GM18502 (cell line): ENCODE measurements around the gene USF2.
"Not testable (repeated sequence)": the region's sequence is repeated elsewhere in the genome, so short reads cannot be mapped to it uniquely, and the experiment has no call there.

Source experiments
- ATAC-seq: cut with Tn5 transposase; IDR thresholded peaks from one replicate; pipeline ENCODE4 v1.9.1; 2021; ENCODE audit warnings: mild to moderate bottlenecking; ENCODE audit not compliant: unreplicated experiment, poor library complexity

The USF2 gene

DNA sequence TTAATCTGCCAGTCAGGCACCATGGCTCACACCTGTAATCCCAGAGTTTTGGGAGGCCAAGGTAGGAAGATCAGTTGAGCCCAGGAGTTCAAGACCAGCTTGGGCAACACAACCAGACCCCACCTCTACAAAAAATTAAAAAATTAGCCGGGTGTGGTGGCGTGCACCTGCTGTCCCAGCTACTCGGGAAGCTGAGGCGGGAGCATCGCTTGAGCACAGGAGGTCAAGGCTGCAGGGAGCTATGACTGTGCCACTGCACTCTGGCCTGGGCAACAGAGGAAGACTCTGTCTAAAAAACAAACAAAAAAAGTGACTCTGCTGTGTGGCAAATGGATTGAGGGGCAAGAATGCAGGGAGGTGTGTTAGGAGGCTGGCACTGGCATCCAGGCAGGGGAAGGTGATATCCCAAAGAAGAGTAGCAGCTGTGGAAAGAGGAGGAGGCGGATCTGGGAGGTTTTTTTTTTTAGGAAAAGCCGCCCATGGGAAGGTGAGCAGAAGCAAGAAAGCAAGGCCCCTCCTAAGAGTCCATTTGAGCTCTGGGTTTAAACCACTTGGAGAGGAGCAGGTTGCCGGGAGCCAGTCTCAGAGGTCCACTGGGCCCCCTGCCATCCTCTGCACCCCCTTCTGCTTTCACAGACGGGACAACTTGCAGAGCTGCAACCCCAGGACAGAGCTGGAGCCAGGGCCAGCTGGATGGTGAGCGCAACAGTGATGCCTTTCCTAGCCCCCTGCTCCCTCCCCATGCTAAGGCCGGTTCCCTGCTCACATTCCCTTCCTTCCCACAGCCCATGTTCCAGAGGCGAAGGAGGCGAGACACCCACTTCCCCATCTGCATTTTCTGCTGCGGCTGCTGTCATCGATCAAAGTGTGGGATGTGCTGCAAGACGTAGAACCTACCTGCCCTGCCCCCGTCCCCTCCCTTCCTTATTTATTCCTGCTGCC lies 15.7 kb downstream of the USF2 start:
- no peak for ATAC-seq

DNA sequence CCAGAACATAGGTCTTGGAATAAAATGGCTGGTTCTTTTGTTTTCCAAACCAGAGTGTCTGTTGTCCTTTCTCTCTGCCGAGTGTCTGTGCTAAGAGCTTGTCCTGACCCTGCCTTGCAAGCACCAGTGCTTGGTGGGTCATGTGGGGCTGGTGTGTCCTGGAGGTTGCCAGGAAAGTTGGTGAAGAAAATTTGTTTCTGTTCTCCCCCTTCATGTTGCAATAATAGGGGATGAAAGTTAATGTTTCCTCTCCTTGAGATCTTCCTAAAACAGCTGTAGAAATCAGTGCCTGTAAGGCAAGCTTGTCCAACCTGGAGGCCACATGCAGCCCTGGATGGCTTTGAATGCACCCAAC lies 16.3 kb downstream of the USF2 start:
- ATAC-seq = no peak

DNA sequence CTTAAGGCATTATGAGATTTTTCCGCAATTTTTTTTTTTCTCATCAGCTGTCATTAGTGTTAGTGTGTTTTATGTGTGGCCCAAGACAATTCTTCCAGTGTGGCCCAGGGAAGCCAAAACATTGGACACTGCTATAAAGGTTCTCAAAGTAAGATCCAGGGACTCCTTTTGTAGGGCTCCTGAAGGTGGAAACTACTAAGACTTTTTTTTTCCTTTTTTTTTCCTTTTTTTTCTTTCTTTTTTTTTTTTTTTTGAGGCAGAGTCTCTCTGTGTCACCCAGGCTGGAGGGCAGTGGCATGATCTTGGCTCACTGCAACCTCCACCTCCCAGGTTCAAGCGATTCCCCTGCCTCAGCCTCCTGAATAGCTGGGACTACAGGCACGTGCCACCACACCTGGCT lies 16.7 kb downstream of the USF2 start:
- not testable (repeated sequence) for ATAC-seq

DNA sequence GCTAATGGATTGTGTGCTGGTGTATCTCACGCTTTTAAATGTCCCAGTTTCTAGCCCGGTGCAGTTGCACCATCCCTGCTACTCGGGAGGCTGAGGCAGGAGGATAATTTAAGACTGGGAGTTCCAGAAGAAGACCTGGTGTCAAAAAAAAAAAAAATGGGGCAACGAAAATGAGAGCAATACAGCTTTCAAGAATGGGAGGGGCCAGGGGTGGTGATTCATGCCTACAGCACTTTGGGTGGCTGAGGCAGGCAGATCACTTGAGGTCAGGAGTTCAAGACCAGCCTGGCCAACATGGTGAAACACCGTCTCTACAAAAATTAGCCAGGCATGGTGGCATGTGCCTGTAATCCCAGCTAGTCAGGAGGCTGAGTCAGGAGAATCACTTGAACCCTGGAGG lies 17.3 kb downstream of the USF2 start:
- ATAC-seq = not testable (repeated sequence)

DNA sequence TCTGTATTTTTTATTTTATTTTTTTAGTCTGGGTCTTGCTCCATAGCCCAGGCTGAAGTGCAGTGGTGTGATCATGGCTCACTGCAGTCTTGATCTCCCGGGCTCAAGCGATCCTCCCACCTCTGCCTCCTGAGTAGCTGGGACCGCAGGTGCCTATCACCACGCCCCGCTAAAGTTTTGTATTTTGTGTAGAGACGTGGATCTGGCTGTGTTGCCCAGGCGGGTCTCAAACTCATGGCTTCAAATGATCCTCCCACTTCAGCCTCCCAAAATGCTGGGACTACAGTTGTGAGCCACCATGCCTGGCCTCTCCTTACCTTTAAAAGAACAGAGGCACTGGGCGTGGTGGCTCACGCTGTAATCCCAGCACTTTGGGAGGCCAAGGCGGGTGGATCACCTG lies 19.0 kb downstream of the USF2 start:
- no peak for ATAC-seq

- ATAC-seq = no peak
Measured at GRCh38 chr19:35288331-35288730, 19.6 kb downstream of the USF2 start.

DNA sequence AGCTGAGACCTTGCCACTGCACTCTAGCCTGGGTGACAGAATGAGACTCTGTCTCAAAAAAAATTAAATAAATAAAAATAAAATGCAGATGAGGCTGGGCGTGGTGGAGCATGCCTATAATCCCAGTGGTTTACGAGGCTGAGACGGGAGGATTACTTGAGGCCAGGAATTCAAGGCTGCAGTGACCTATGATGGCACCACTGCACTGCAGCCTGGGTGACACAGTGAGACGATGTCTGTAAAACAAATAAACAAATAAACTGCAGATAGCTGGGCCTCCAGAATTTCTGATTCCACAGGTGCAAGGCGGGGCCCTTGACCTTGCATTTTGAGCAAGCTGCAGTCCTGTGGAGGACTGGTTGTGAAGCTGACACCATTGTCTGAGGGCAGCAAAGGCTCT lies 20.1 kb downstream of the USF2 start:
- ATAC-seq = no peak

- no peak for ATAC-seq
Measured at GRCh38 chr19:35290381-35291127, 21.8 kb downstream of the USF2 start.

- no peak for ATAC-seq
Measured at GRCh38 chr19:35291259-35291658, 22.5 kb downstream of the USF2 start.

DNA sequence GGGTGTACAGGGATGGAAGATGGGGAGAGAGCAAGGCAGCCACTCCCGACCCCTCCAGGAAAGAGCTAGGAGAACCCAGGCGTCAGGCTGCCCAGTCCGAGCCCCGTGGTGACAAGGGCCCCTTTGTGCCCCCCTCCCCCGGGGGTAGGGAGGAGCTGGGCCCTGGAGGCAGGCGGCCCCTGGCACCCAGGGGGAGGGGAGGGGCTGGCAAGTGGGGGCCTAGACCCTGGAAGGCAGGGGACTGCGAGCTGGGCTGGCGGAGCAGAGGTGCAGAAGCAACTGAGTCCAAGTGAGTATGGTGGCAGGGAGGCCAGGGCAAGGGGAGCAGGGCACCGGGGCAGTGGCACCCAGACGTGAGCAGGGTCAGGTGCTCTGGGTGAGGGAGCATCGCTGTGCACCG lies 23.2 kb downstream of the USF2 start, which contains the start of gene MAG:
Gene MAG, plus strand, starts transcription at position 246 of the 400 bp plus-strand sequence. CDS start 3,248 bp downstream, outside the sequence.
- no peak for ATAC-seq

GRCh38 chr19:35292421-35293362 lies 23.9 kb downstream of the USF2 start:
- no peak for ATAC-seq

GRCh38 chr19:35293363-35293739 lies 24.6 kb downstream of the USF2 start:
- no peak for ATAC-seq

DNA sequence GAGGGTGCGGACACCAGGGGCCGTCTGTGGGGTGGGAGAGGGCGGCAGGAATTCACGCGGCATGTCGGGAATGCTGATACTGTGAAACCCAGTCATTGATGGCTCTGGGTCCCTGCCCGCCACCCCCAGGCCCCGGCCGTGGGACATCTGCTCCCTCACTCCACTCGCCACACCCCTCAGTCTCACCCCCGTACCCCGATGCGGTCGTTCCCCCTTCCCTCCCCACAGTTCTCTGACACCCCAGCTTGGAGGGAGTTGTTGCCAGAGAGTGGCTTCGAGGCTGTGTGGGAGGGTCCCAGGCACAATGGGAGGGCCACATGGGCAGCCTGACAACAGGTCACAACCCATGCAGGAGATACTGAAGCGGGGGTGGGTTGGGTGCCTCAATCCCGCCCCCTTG lies 25.0 kb downstream of the USF2 start:
- ATAC-seq = no peak

DNA sequence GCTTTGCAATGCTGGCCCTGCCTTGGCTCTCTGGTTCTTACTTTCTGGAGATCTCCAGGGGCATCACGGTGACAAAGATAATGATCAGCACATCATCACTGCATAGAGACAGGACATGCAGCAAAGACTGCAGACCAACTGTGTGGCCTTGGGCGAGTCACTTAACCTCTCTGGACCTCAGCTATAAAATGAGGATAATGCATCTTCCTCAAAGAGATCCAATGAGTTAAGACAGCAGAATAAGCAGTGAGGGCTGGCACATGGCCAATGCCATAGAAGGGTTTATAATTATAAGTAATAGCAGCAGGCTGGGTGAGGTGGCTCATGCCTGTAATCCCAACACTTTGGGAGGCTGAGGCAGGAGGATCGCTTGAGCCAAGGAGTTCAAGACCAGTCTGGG lies 25.6 kb downstream of the USF2 start:
- ATAC-seq = no peak

DNA sequence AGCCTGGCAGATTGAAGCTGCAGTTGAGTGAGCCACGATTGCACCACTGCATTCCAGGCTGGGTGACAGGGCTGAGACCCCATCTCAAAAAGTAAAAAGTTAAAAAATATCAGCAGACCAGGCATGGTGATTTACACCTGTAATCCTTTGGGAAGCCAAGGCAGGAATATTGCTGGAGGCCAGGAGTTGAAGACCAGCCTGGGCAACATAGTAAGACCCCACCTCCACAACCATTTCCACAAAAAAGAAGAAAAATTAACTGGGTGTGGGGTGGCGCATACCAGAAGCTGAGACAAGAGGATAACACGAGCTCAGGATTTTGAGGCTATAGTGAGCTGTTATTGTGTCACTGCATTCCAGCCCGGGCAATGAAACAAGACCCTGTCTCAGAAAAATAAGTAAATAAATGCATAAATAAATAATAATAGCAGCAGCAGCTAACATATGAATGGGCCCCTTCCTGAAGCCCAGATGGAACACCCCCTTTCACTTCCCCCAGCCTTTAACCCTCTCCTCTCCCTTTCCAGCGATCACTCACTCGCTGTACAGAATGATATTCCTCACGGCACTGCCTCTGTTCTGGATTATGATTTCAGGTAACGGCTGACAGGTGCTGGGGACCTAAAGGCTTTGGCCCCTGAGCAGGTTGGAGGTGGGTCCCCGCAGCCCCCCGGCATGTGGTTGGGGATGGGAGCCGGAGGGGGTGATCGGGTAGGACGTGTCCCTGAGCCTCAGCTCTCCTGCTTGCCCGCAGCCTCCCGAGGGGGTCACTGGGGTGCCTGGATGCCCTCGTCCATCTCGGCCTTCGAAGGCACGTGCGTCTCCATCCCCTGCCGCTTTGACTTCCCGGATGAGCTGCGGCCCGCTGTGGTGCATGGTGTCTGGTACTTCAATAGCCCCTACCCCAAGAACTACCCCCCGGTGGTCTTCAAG lies 26.4 kb downstream of the USF2 start:
- no peak for ATAC-seq

DNA sequence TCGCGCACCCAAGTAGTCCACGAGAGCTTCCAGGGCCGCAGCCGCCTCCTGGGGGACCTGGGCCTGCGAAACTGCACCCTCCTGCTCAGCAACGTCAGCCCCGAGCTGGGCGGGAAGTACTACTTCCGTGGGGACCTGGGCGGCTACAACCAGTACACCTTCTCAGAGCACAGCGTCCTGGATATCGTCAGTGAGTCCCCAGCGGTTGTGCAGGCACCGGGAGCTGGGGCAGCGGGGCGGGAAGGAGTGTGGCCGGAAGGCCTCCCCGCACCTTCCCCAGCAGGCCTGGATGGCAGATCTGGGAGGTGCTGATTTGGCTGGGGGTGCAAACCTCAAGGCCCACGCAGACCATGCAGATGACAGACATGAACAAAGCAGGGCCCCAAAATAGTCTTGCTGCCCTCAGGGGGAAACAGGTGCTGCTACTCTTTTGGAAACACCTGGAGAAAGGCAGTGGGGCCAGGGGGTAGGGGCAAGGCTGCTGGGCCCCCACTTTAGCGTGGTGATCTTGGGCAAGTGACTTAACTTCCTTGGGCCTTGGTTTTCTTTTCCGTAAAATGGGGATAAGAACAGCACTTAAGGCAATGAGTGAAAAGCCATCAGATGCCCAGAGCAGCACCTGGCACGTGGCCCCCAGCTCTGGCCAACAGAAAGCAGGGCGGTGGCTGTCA lies 27.2 kb downstream of the USF2 start:
- no peak for ATAC-seq

GRCh38 chr19:35296644-35297514 lies 28.1 kb downstream of the USF2 start:
- no peak for ATAC-seq

DNA sequence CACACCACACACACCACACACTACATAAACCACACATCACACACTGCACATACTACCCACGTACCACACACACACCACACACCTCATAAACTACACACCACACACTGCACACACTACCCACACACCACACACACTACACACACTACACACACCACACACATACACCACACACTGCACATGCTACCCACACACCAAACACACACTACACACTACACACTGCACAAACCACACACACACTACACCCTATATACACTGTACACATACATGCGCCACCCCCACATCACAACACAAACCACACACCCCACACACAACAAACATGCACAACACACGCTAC lies 28.7 kb downstream of the USF2 start:
- ATAC-seq = no peak
